HCT116 (cell line): ENCODE results near the gene WDPCP. TPM values are rescaled to one million over a fixed set of nuclear protein-coding genes. Genes with fewer than 3 reads are reported as not detected.
"Not testable (repeated sequence)": the region's sequence is repeated elsewhere in the genome, so short reads cannot be mapped to it uniquely, and the experiment has no call there.

Experiments
- ATAC-seq: fragments of 200-7000 bp; cut with Tn5 transposase; 2 replicates; pipeline ENCODE4 v1.9.1; 2020; ENCODE audit warnings: mild to moderate bottlenecking, moderate library complexity
- BruUV-seq: library from RNA; stranded (reverse); fragments of 400-500 nt; replicated peaks from 2 replicates; lab custom pipeline; 2021; lab: Mats Ljungman, UMichigan
- CTCF ChIA-PET: fragments of 300-600 bp; sonication (Branson Sonifier 250); formaldehyde crosslinking; loops from one replicate; lab custom pipeline; 2021; ENCODE audit warnings: antibody characterized with exemption; lab: Charles Lee
- POLR2A ChIA-PET: fragments of 300-600, 350-600 bp; sonication (Branson Sonifier 250); formaldehyde crosslinking; loops from one replicate; lab custom pipeline; 2021; ENCODE audit warnings: antibody characterized with exemption; lab: Charles Lee
- RAD21 ChIA-PET, 2 experiments: fragments of 300-600 bp; sonication (Branson Sonifier 250); formaldehyde crosslinking; loops; one replicate each; lab custom pipeline; 2023; ENCODE audit warnings: low total read pairs in 2 of 2; ENCODE audit not compliant: uncharacterized antibody in 2 of 2, unreplicated experiment in 2 of 2, low non-redundant PET in 1 of 2; lab: Charles Lee
- DNase-seq: peaks from one replicate; pipeline ENCODE4 v3.0.0-alpha.2; 2010; ENCODE audit warnings: low read depth, low spot score
- H2AFZ ChIP-seq: fragments of 200-600 bp; shearing (Covaris generic), sonication (generic); 2 replicates; pipeline ENCODE4 v1.6.1; 2017; ENCODE audit warnings: low read depth, mixed run types, mixed read lengths, antibody characterized with exemption, low read length; ENCODE audit not compliant: poor library complexity, severe bottlenecking
- H3K27ac ChIP-seq: 2 replicates; pipeline ENCODE4 v1.5.1; 2012; ENCODE audit warnings: low read depth, low read length
- H3K27me3 ChIP-seq: fragments of 200-600 bp; sonication (generic); 2 replicates; pipeline ENCODE4 v1.6.1; 2016; ENCODE audit warnings: mixed run types, low read length, mixed read lengths; ENCODE audit not compliant: insufficient read depth
- H3K36me3 ChIP-seq, 2 experiments: fragments of 200-500 bp in 1 of 2; fragments of 200-600 bp in 1 of 2; sonication (Bioruptor generic) in 1 of 2; sonication (generic) in 1 of 2; 2 replicates each; pipeline versions ENCODE4 v1.5.1 to v1.6.1; 2014 to 2016; ENCODE audit warnings: low read length in 2 of 2, inconsistent platforms in 1 of 2, mixed read lengths in 1 of 2, mixed run types in 1 of 2; ENCODE audit not compliant: insufficient read depth in 2 of 2, control insufficient read depth in 1 of 2
- H3K4me1 ChIP-seq, 2 experiments: fragments of 200-600 bp in 1 of 2; sonication (generic) in 1 of 2; 2 replicates each; pipeline versions ENCODE4 v1.5.1 to v1.6.1; 2012 to 2017; ENCODE audit warnings: low read length in 2 of 2, inconsistent platforms in 1 of 2, mild to moderate bottlenecking in 1 of 2, mixed read lengths in 1 of 2, mixed run types in 1 of 2, moderate library complexity in 1 of 2; ENCODE audit not compliant: insufficient read depth in 2 of 2, control insufficient read depth in 1 of 2
- H3K4me2 ChIP-seq: fragments of 200-600 bp; sonication (generic); 2 replicates; pipeline ENCODE4 v1.6.1; 2017; ENCODE audit warnings: mixed run types, low read length, mixed read lengths
- H3K4me3 ChIP-seq, 2 experiments: fragments of 200-600 bp in 1 of 2; sonication (generic) in 1 of 2; replicated peaks in 1 of 2; 2 replicates each; pipeline ENCODE4 v1.5.1; 2011 to 2016; ENCODE audit warnings: low read length in 2 of 2, control low read depth in 1 of 2, low read depth in 1 of 2, mild to moderate bottlenecking in 1 of 2, mixed read lengths in 1 of 2, mixed run types in 1 of 2
- H3K79me2 ChIP-seq: fragments of 200-600 bp; sonication (generic); 2 replicates; pipeline ENCODE4 v1.6.1; 2017; ENCODE audit warnings: mild to moderate bottlenecking, mixed run types, low read length, moderate library complexity, mixed read lengths; ENCODE audit not compliant: insufficient read depth
- H3K9ac ChIP-seq: fragments of 200-600 bp; sonication (generic); 2 replicates; pipeline ENCODE4 v1.6.1; 2016; ENCODE audit warnings: low read length, mixed read lengths
- H3K9me2 ChIP-seq: fragments of 200-600 bp; sonication (generic), shearing (Covaris generic); 2 replicates; pipeline ENCODE4 v1.6.1; 2017; ENCODE audit warnings: mixed run types, mild to moderate bottlenecking, moderate library complexity; ENCODE audit not compliant: insufficient read depth
- H3K9me3 ChIP-seq, 2 experiments: fragments of 200-500 bp in 1 of 2; fragments of 200-600 bp in 1 of 2; sonication (Bioruptor generic) in 1 of 2; sonication (generic) in 1 of 2; 2 replicates each; pipeline ENCODE4 v1.6.1; 2014 to 2017; ENCODE audit warnings: low read length in 2 of 2, mixed read lengths in 2 of 2, inconsistent platforms in 1 of 2, low read depth in 1 of 2, mild to moderate bottlenecking in 1 of 2, mixed run types in 1 of 2, moderate library complexity in 1 of 2; ENCODE audit not compliant: control insufficient read depth in 1 of 2, insufficient read depth in 1 of 2
- H4K20me1 ChIP-seq: fragments of 200-600 bp; sonication (generic), shearing (Covaris generic); 2 replicates; pipeline ENCODE4 v1.6.1; 2017; ENCODE audit warnings: mixed run types, mild to moderate bottlenecking, moderate library complexity; ENCODE audit not compliant: insufficient read depth
- CBX3 ChIP-seq: IDR thresholded peaks from 2 replicates; pipeline ENCODE4 v1.6.1; 2012; ENCODE audit warnings: low read depth
- ELF1 ChIP-seq: IDR thresholded peaks from 2 replicates; pipeline ENCODE4 v1.6.1; 2012; ENCODE audit warnings: low read depth, borderline replicate concordance
- EZH2 ChIP-seq: fragments of 200-600 bp; sonication (generic); IDR thresholded peaks from 2 replicates; pipeline ENCODE4 v1.6.1; 2017; ENCODE audit warnings: antibody characterized with exemption, mixed run types
- FOSL1 ChIP-seq: IDR thresholded peaks from 2 replicates; pipeline ENCODE4 v1.6.1; 2012; ENCODE audit warnings: low read depth
- JUND ChIP-seq: IDR thresholded peaks from 2 replicates; pipeline ENCODE4 v1.6.1; 2012
- POLR2AphosphoS5 ChIP-seq: IDR thresholded peaks from 2 replicates; pipeline ENCODE4 v1.6.1; 2011; ENCODE audit warnings: mild to moderate bottlenecking, low read depth, low read length, moderate library complexity
- RAD21 ChIP-seq: IDR thresholded peaks from 2 replicates; pipeline ENCODE4 v1.6.1; 2012; ENCODE audit warnings: low read depth, mild to moderate bottlenecking
- SIN3A ChIP-seq: IDR thresholded peaks from 2 replicates; pipeline ENCODE4 v1.6.1; 2012; ENCODE audit warnings: low read depth
- SRF ChIP-seq: IDR thresholded peaks from 2 replicates; pipeline ENCODE4 v1.6.1; 2012; ENCODE audit warnings: low read depth
- TCF7L2 ChIP-seq: IDR thresholded peaks from 2 replicates; pipeline ENCODE4 v1.7.0; 2011; ENCODE audit warnings: borderline replicate concordance, inconsistent platforms; ENCODE audit not compliant: insufficient read depth, insufficient read length; ENCODE audit errors: extremely low read depth
- ZFX ChIP-seq: fragments of 450-650 bp; IDR thresholded peaks from 2 replicates; pipeline ENCODE4 v1.6.1; 2017
- intact Hi-C: fragments of 100-400 bp; cut with micrococcal nuclease; formaldehyde crosslinking; loops from 2 replicates; pipeline ENCODE4 v1.10.0; 2022
- total RNA-seq: library from RNA; stranded (reverse); gene quantifications from one replicate; pipeline ENCODE4 v1.2.1, GENCODE V29; 2021; ENCODE audit not compliant: unreplicated experiment
- TF ChIP-seq, protein P1 (sequence below): IDR thresholded peaks from 2 replicates; pipeline ENCODE4 v1.6.1; 2012
- TF ChIP-seq, protein P2 (sequence below): IDR thresholded peaks from 2 replicates; pipeline ENCODE4 v1.6.1; 2012; ENCODE audit warnings: low read depth

The WDPCP gene
- total RNA-seq, 1 experiment from 2014 or later = 4.1 TPM

DNA sequence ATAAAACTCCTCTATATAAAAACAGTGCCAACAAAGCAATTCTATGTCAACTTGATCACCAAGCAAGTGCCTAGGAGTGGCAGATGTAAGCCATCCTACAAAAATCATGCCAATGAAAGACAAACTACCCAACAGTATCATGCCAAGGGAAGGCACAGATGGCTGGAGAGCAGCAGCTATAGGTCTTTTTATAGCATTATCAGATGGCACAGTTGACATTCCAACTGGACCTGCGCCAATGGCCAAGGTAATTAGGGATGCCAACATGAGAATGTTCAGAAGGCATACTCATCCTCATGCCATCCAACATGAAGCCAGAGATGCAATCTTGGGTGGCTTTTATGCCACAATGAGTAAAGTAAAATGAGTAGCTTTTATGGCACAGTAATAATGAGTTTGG is 300.3 kb downstream of the WDPCP start:
- H4K20me1 ChIP-seq = no peaks in the 10 kb centered on the region
- intact Hi-C loops = no loop called here
- ChIA-PET RAD21 (no interaction called here), CTCF (no interaction called here), POLR2A (no interaction called here)
- H2AFZ ChIP-seq = no peak overlapping the region
- H3K4me2 ChIP-seq = no peak overlapping the region
- H3K27me3 ChIP-seq = no peaks in the 10 kb centered on the region
- TF ChIP-seq RAD21 (no peak), FOSL1 (no peak), CBX3 (no peak), SIN3A (no peak), SRF (no peak)
- no peaks in the 10 kb centered on the region for H3K4me1 ChIP-seq
- H3K9me3 ChIP-seq = no peaks in the 10 kb centered on the region
- no peaks in the 10 kb centered on the region for H3K9me2 ChIP-seq
- H3K79me2 ChIP-seq = no peaks in the 10 kb centered on the region
- H3K27ac ChIP-seq = no peak overlapping the region
- H3K9ac ChIP-seq = no peak overlapping the region
- no TSS peak for BruUV-seq
- H3K36me3 ChIP-seq = no peaks in the 10 kb centered on the region
- DNase-seq (no peak), ATAC-seq (no peak)
- H3K4me3 ChIP-seq = no peak overlapping the region

DNA sequence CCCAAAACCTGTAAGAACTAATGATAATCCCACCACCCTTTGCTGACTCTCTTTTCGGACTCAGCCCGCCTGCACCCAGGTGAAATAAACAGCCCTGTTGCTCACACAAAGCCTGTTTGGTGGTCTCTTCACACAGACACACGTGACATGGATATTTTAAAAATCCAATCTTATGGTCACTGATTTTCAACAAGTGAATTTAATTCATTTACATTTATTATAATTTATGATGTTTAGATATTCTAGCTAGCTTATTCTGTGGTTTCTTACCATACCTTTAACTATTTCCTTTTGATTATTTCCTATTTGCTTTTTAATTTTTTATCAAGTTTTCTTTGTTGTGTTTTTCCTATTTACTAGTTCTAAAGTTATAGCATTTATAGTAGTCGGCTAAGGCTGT is 301.8 kb downstream of the WDPCP start:
- DNase-seq, H3K9ac ChIP-seq, H3K36me3 ChIP-seq, H3K9me3 ChIP-seq, H3K4me1 ChIP-seq, CTCF ChIA-PET, ATAC-seq, H3K4me2 ChIP-seq, H3K4me3 ChIP-seq, H3K27ac ChIP-seq, H2AFZ ChIP-seq, intact Hi-C loops, H3K79me2 ChIP-seq, POLR2A ChIA-PET, H3K27me3 ChIP-seq, H3K9me2 ChIP-seq, H4K20me1 ChIP-seq, RAD21 ChIA-PET, BruUV-seq: not testable (repeated sequence)

DNA sequence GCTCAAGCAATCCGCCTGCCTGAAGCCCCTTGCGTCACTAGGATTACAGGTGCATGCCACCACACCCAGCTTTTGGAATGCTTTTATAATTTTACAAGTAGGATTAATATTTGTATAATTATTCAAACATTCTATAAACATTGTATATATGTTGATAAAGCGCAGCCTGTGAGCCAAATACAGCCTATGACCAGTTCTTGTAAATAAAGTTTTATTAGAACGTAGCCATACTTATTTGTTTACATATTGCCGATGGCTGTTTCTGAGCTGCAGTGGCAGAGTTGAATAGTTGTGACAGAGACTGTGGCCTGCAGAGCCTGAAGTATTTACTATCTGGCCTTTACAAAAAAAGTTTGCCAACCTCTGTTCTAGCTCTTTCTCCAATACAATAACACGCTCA is 305.0 kb downstream of the WDPCP start:
- Histone ChIP-seq H3K27me3 (no peaks in the 10 kb centered on the region), H3K4me3 (no peak overlapping the region), H4K20me1 (no peaks in the 10 kb centered on the region), H3K36me3 (no peaks in the 10 kb centered on the region), H3K27ac (no peak overlapping the region), H3K9me2 (no peaks in the 10 kb centered on the region), H3K4me1 (no peaks in the 10 kb centered on the region), H2AFZ (no peak overlapping the region), H3K9me3 (no peaks in the 10 kb centered on the region), H3K79me2 (no peaks in the 10 kb centered on the region), H3K9ac (no peak overlapping the region), H3K4me2 (no peak overlapping the region)
- RAD21 ChIA-PET = no interaction called here
- intact Hi-C loops = no loop called here
- ATAC-seq = no peak
- POLR2A ChIA-PET = no interaction called here
- no peak for DNase-seq
- no TSS peak for BruUV-seq
- CTCF ChIA-PET = no interaction called here
- TF ChIP-seq EZH2 = no peak
- TF ChIP-seq FOSL1 = no peak
- TF ChIP-seq ZFX = no peak
- TF ChIP-seq ELF1 = no peak
- TF ChIP-seq, protein P1, sequence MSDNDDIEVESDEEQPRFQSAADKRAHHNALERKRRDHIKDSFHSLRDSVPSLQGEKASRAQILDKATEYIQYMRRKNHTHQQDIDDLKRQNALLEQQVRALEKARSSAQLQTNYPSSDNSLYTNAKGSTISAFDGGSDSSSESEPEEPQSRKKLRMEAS = no peak
- TF ChIP-seq JUND = no peak
- TF ChIP-seq SRF = no peak
- no peak for TF ChIP-seq POLR2AphosphoS5
- TF ChIP-seq TCF7L2 = no peak
- TF ChIP-seq, protein P2, sequence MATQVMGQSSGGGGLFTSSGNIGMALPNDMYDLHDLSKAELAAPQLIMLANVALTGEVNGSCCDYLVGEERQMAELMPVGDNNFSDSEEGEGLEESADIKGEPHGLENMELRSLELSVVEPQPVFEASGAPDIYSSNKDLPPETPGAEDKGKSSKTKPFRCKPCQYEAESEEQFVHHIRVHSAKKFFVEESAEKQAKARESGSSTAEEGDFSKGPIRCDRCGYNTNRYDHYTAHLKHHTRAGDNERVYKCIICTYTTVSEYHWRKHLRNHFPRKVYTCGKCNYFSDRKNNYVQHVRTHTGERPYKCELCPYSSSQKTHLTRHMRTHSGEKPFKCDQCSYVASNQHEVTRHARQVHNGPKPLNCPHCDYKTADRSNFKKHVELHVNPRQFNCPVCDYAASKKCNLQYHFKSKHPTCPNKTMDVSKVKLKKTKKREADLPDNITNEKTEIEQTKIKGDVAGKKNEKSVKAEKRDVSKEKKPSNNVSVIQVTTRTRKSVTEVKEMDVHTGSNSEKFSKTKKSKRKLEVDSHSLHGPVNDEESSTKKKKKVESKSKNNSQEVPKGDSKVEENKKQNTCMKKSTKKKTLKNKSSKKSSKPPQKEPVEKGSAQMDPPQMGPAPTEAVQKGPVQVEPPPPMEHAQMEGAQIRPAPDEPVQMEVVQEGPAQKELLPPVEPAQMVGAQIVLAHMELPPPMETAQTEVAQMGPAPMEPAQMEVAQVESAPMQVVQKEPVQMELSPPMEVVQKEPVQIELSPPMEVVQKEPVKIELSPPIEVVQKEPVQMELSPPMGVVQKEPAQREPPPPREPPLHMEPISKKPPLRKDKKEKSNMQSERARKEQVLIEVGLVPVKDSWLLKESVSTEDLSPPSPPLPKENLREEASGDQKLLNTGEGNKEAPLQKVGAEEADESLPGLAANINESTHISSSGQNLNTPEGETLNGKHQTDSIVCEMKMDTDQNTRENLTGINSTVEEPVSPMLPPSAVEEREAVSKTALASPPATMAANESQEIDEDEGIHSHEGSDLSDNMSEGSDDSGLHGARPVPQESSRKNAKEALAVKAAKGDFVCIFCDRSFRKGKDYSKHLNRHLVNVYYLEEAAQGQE = no peak
